HCT116 (cell line): Measurements from ENCODE around the gene LMNTD2.

Source experiments
- EGR1 ChIP-seq: IDR thresholded peaks from 2 replicates; pipeline ENCODE4 v1.6.1; 2012; ENCODE audit warnings: low read depth
- POLR2A ChIP-seq: IDR thresholded peaks from 2 replicates; pipeline ENCODE4 v1.7.0; 2011; ENCODE audit warnings: borderline replicate concordance; ENCODE audit not compliant: insufficient read depth, insufficient read length; ENCODE audit errors: extremely low read depth
- TF ChIP-seq, protein P1 (sequence below): IDR thresholded peaks from 2 replicates; pipeline ENCODE4 v1.6.1; 2012

DNA sequence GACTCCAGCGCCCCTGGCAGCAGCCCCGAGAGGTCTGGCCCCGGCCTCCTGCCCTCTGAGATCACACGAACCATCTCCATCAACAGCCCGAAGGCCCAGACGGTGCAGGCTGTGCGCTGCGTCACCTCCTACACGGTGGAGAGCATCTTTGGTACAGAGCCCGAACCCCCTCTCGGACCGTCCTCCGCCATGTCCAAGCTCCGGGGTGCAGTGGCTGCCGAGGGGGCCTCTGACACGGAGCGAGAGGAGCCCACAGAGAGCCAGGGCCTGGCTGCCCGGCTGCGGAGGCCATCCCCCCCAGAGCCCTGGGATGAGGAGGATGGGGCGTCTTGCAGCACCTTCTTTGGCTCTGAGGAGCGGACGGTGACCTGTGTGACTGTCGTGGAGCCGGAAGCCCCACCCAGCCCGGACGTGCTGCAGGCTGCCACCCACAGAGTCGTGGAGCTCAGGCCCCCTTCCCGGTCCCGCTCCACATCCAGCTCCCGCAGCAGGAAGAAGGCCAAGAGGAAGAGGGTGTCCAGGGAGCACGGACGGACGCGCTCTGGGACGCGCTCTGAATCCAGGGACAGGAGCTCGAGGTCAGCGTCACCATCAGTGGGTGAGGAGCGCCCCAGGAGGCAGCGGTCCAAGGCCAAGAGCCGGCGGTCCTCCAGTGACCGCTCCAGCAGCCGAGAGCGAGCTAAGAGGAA, 47.6 kb upstream of the LMNTD2 start:
- TF ChIP-seq POLR2A, result no peak
- TF ChIP-seq EGR1, result no peak
- TF ChIP-seq, protein P1, sequence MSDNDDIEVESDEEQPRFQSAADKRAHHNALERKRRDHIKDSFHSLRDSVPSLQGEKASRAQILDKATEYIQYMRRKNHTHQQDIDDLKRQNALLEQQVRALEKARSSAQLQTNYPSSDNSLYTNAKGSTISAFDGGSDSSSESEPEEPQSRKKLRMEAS, result no peak
